HG03575 (cell line): Measurements from ENCODE around the gene TNFRSF18.

Experiments
- ATAC-seq: cut with Tn5 transposase; IDR thresholded peaks from one replicate; pipeline ENCODE4 v1.9.1; 2021; ENCODE audit not compliant: unreplicated experiment, insufficient number of reproducible peaks, low FRiP score; ENCODE audit errors: extremely low read depth

TNFRSF18 gene

GRCh38 chr1:1157914-1158710 is 48.3 kb downstream of the TNFRSF18 start:
- ATAC-seq: no peak

GRCh38 chr1:1157426-1157913 is 48.9 kb downstream of the TNFRSF18 start:
- ATAC-seq: no peak

- ATAC-seq: no peak
Measured at GRCh38 chr1:1157033-1157365, 49.4 kb downstream of the TNFRSF18 start.

- ATAC-seq: no peak
Measured at GRCh38 chr1:1156140-1157032, 50.0 kb downstream of the TNFRSF18 start.

- no peak for ATAC-seq
Measured at GRCh38 chr1:1155258-1155657, 51.1 kb downstream of the TNFRSF18 start.

- ATAC-seq: no peak
Measured at GRCh38 chr1:1153874-1154273, 52.5 kb downstream of the TNFRSF18 start.
